Measurements from ENCODE around the gene KAT6B.

DNA sequence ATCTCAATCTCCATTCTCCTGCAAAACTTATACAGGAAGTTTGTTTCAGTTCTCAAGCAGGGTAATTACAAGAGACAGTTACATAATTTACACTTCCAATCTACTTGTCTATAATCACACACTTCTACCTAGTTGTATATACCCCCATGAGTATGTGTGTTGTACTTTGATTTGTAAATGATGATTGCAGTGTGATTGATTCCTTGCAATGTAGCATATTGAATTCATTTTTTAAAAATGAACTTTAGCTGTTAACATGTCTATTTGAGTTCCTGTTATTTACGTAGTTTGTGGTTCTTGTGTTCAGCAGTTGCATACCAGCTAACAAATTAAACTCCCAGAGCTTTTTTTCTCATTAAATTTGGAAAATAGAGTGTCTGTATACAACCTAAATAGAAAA is 182.6 kb downstream of the KAT6B start:
- TF ChIP-seq, protein P1, sequence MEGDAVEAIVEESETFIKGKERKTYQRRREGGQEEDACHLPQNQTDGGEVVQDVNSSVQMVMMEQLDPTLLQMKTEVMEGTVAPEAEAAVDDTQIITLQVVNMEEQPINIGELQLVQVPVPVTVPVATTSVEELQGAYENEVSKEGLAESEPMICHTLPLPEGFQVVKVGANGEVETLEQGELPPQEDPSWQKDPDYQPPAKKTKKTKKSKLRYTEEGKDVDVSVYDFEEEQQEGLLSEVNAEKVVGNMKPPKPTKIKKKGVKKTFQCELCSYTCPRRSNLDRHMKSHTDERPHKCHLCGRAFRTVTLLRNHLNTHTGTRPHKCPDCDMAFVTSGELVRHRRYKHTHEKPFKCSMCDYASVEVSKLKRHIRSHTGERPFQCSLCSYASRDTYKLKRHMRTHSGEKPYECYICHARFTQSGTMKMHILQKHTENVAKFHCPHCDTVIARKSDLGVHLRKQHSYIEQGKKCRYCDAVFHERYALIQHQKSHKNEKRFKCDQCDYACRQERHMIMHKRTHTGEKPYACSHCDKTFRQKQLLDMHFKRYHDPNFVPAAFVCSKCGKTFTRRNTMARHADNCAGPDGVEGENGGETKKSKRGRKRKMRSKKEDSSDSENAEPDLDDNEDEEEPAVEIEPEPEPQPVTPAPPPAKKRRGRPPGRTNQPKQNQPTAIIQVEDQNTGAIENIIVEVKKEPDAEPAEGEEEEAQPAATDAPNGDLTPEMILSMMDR (IDR thresholded peaks at IDR 0.05): no peak
- no peak for TF ChIP-seq POLR2AphosphoS5 (IDR thresholded peaks at IDR 0.05; ENCODE audit: insufficient read depth in 1 of 2, low read depth in 1 of 2)

Measured in vagina (tissue), 2 donors.